ENCODE measurements around the gene SLC29A1.
"Not testable (repeated sequence)": the region's sequence is repeated elsewhere in the genome, so short reads cannot be mapped to it uniquely, and the experiment has no call there.

Gene SLC29A1

GRCh38 chr6:44194326-44194725, 29.1 kb upstream of the SLC29A1 start:
- DNase-seq (ENCODE audit: low read depth): no peak

- not testable (repeated sequence) for DNase-seq (ENCODE audit: low read depth)
Measured at GRCh38 chr6:44196351-44196750, 27.0 kb upstream of the SLC29A1 start.

- no peak for DNase-seq (ENCODE audit: low read depth)
Measured at GRCh38 chr6:44198684-44199083, 24.7 kb upstream of the SLC29A1 start.

GRCh38 chr6:44199883-44200282, 23.5 kb upstream of the SLC29A1 start:
- no peak for DNase-seq (ENCODE audit: low read depth)

GRCh38 chr6:44201200-44201599, 22.2 kb upstream of the SLC29A1 start:
- no peak for DNase-seq (ENCODE audit: low read depth)

- no peak for DNase-seq (ENCODE audit: low read depth)
Measured at GRCh38 chr6:44201638-44202303, 21.6 kb upstream of the SLC29A1 start.

- no peak for DNase-seq (ENCODE audit: low read depth)
Measured at GRCh38 chr6:44202332-44202971, 20.9 kb upstream of the SLC29A1 start.

- no peak for DNase-seq (ENCODE audit: low read depth)
Measured at GRCh38 chr6:44202972-44203750, 20.2 kb upstream of the SLC29A1 start.

GRCh38 chr6:44203955-44204354, 19.4 kb upstream of the SLC29A1 start:
- no peak for DNase-seq (ENCODE audit: low read depth)

- DNase-seq (ENCODE audit: low read depth): no peak
Measured at GRCh38 chr6:44207966-44208365, 15.4 kb upstream of the SLC29A1 start.

GRCh38 chr6:44211284-44211683, 12.1 kb upstream of the SLC29A1 start:
- no peak for DNase-seq (ENCODE audit: low read depth)

- no peak for DNase-seq (ENCODE audit: low read depth)
Measured at GRCh38 chr6:44214307-44214706, 9.1 kb upstream of the SLC29A1 start.

- DNase-seq (ENCODE audit: low read depth): no peak
Measured at GRCh38 chr6:44216677-44217331, 6.6 kb upstream of the SLC29A1 start, which contains the start of gene MYMX. Gene MYMX (plus strand): TSS chr6:44216926. CDS start chr6:44217472, 546 bp downstream.

- DNase-seq (ENCODE audit: low read depth): no peak
Measured at GRCh38 chr6:44217332-44218143, 5.9 kb upstream of the SLC29A1 start.

GRCh38 chr6:44219053-44219814, 4.2 kb upstream of the SLC29A1 start:
- no peak for DNase-seq (ENCODE audit: low read depth)

- no peak for DNase-seq (ENCODE audit: low read depth)
Measured at GRCh38 chr6:44219815-44220784, 3.3 kb upstream of the SLC29A1 start.

- no peak for DNase-seq (ENCODE audit: low read depth)
Measured at GRCh38 chr6:44220913-44221290, 2.5 kb upstream of the SLC29A1 start.

- DNase-seq (ENCODE audit: low read depth): peak; percentile 45
Measured at GRCh38 chr6:44221291-44221960, 2.0 kb upstream of the SLC29A1 start.

- DNase-seq (ENCODE audit: low read depth): no peak
Measured at GRCh38 chr6:44221961-44222335, 1.4 kb upstream of the SLC29A1 start.
